SU-DHL-6 (cell line): ENCODE data around the gene RIN3.

ENCODE experiments used
- EZH2phosphoT487 ChIP-seq: fragments of 200-600 bp; sonication (generic), shearing (Covaris generic); conservative IDR thresholded peaks from 2 replicates; pipeline ENCODE4 v1.6.1; 2018; ENCODE audit warnings: mild to moderate bottlenecking, antibody characterized with exemption, low read length, moderate library complexity, mixed read lengths
- TF ChIP-seq, protein P1 (sequence below): fragments of 200-600 bp; sonication (generic); IDR thresholded peaks from one replicate; pipeline ENCODE4 v1.5.1; 2017; ENCODE audit warnings: antibody characterized with exemption, mild to moderate bottlenecking, low read length, moderate library complexity; ENCODE audit not compliant: insufficient read depth, poor library complexity, severe bottlenecking

DNA sequence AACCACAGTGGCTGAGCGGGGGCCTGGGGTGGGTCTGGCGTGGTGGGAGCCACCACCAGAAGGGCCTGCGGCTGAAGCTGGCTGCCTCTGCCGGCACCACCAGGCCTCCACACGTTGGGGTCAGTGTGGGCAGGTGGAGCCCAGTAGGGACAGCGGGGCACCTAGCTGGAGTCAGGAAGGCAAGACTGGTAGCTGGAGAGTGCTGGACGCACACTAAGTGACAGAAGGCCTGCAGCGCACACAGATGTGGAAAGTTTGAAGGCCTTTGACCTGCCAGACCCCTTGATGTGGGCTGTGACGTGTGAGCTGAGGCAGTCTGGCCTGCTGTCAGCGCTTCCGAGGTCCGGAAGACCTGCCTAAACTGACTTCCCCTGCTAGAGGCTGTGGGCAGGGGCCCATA, 26.3 kb downstream of the RIN3 start:
- TF ChIP-seq, protein P1, sequence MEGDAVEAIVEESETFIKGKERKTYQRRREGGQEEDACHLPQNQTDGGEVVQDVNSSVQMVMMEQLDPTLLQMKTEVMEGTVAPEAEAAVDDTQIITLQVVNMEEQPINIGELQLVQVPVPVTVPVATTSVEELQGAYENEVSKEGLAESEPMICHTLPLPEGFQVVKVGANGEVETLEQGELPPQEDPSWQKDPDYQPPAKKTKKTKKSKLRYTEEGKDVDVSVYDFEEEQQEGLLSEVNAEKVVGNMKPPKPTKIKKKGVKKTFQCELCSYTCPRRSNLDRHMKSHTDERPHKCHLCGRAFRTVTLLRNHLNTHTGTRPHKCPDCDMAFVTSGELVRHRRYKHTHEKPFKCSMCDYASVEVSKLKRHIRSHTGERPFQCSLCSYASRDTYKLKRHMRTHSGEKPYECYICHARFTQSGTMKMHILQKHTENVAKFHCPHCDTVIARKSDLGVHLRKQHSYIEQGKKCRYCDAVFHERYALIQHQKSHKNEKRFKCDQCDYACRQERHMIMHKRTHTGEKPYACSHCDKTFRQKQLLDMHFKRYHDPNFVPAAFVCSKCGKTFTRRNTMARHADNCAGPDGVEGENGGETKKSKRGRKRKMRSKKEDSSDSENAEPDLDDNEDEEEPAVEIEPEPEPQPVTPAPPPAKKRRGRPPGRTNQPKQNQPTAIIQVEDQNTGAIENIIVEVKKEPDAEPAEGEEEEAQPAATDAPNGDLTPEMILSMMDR, result no peak
- TF ChIP-seq EZH2phosphoT487, result no peak
